Lower lobe of right lung (tissue), 2 donors: ENCODE data around the gene PLD5. TPM values are rescaled to one million over a fixed set of nuclear protein-coding genes. Genes with fewer than 3 reads are reported as not detected.
A peak's percentile ranks its signal among the peaks of the same experiment; 100 is the strongest.

Source experiments
- ATAC-seq, 2 donors: fragments of 200-7000 bp; cut with Tn5 transposase; one replicate each; pipeline ENCODE4 v1.9.1; 2020 to 2022; ENCODE audit warnings: mild to moderate bottlenecking in 2 of 2, moderate library complexity in 2 of 2
- DNase-seq: peaks from one replicate; pipeline ENCODE4 v3.0.0-alpha.2; 2020
- H3K27ac ChIP-seq: fragments of 200-600 bp; one replicate; pipeline ENCODE4 v1.8.0; 2022
- H3K27me3 ChIP-seq: fragments of 200-600 bp; one replicate; pipeline ENCODE4 v1.8.0; 2022; ENCODE audit warnings: low read depth
- H3K36me3 ChIP-seq: fragments of 200-600 bp; one replicate; pipeline ENCODE4 v1.8.0; 2022; ENCODE audit warnings: mild to moderate bottlenecking
- H3K4me1 ChIP-seq: fragments of 200-600 bp; one replicate; pipeline ENCODE4 v1.8.0; 2022
- H3K4me3 ChIP-seq: fragments of 200-600 bp; one replicate; pipeline ENCODE4 v1.8.0; 2022; ENCODE audit warnings: mild to moderate bottlenecking
- H3K9me3 ChIP-seq: fragments of 200-600 bp; one replicate; pipeline ENCODE4 v1.8.0; 2022
- intact Hi-C: fragments of 100-400 bp; cut with DNase I; formaldehyde crosslinking; loops from one replicate; pipeline ENCODE4 v1.11.0; 2022
- total RNA-seq: library from RNA; stranded (reverse); fragmentation: NEBNext Ultra II Directional; extraction: Animal tissue kit (Norgen Biotek cat#: 25700); gene quantifications from one replicate; pipeline ENCODE4 v1.2.1, GENCODE V29; 2021
- TF ChIP-seq, protein P1 (sequence below): fragments of 200-600 bp; IDR thresholded peaks from one replicate; pipeline ENCODE4 v1.8.0; 2022; ENCODE audit warnings: antibody characterized with exemption, mild to moderate bottlenecking
- donor health status: DM: no; HTN: yes; CAD: no; lungs with severe emphysema.

PLD5 gene
- total RNA-seq, 1 donor from 2014 or later = 0.21 TPM

DNA sequence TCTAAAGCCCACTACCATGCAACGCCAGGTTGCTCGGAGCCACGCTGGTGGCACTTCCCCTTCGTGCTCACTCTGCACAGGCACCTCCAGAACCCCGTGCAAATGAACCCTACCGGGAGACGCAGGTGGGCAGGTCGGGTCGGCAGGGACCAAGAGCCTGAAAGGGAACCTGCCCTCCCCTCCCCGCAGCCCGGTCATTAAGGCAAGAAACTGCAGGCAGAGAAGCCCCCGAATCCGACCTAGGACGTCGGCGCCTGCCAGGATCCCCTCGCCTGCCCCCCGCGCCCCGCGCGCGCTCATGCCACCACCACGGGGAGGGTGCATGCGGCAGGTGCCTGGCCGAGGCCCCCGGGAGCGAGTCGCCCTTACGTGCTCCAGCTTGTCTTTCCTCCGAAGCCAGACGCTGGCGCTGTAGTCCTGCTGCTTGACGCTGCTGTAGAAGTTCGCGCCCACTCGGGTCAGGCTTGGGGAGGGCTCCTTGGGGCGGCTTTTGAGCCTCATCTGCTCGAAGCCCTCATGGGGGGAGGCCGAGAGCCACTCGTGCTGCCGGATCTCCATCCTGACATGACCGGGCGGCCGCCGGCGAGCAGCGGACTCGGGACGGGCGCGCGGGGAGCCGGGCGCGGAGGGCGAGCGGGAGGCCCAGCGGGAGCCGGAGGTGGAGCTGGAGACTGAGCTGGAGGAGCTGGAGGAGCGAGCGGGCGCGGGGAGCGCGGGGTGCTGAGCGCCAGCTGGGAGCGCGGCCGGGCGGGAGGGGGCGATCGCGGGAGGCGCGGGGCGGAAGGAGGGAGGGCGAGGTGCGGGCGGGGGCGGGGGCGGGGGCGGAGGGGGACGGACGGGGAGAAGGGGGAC, 552 bp downstream of the PLD5 start:
- intact Hi-C loops = no loop called here
- H3K4me3 ChIP-seq = peak overlapping the region; percentile 37
- no peaks in the 10 kb centered on the region for H3K36me3 ChIP-seq
- TF ChIP-seq, protein P1, sequence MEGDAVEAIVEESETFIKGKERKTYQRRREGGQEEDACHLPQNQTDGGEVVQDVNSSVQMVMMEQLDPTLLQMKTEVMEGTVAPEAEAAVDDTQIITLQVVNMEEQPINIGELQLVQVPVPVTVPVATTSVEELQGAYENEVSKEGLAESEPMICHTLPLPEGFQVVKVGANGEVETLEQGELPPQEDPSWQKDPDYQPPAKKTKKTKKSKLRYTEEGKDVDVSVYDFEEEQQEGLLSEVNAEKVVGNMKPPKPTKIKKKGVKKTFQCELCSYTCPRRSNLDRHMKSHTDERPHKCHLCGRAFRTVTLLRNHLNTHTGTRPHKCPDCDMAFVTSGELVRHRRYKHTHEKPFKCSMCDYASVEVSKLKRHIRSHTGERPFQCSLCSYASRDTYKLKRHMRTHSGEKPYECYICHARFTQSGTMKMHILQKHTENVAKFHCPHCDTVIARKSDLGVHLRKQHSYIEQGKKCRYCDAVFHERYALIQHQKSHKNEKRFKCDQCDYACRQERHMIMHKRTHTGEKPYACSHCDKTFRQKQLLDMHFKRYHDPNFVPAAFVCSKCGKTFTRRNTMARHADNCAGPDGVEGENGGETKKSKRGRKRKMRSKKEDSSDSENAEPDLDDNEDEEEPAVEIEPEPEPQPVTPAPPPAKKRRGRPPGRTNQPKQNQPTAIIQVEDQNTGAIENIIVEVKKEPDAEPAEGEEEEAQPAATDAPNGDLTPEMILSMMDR = no peak
- H3K4me1 ChIP-seq = peaks cover 6% of the 10 kb centered on the region
- peaks cover 39% of the 10 kb centered on the region for H3K27me3 ChIP-seq
- ATAC-seq (peak; percentile 80 to 85), DNase-seq (peak; percentile 44)
- H3K27ac ChIP-seq = no peak overlapping the region
- H3K9me3 ChIP-seq = no peaks in the 10 kb centered on the region

DNA sequence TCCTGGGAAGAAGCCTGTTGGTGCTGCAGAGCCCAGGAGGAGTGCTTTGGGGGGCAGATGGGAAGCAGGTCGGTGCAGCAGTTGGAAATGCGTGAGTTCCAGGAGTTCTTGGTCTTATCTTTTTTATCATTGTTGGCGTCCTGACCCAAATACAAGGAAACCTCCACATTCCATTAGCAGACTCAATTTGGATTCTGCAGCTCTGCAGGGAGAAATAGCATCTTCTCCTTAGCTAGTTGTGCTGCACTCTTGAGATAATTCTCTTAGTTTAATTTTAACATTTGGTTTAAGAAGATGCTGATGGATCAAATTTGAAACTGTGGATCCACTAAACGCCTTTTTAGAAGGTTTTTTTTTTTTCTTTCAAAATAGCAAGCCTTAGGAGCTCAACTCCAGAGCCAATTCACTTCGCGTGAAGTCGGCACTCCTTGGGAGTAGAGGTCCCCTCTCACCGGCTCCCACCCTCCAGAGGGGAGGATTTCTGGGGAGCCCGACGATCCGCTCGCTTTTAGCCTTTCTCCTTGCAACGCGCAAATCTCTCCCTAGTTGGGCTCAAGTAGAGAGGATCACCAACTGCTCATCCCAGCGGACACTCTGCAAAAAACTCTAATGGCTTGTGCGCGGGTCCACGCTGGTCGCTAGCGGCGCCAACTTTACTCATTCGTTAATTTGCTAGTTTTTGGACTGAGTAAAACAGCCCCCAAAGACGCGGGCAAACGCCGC, 1.3 kb downstream of the PLD5 start:
- TF ChIP-seq, protein P1 = no peak
- Histone ChIP-seq H3K36me3 (no peaks in the 10 kb centered on the region), H3K4me3 (peak overlapping the region; percentile 37), H3K4me1 (peaks cover 6% of the 10 kb centered on the region), H3K27ac (no peak overlapping the region), H3K9me3 (no peaks in the 10 kb centered on the region), H3K27me3 (peaks cover 39% of the 10 kb centered on the region)
- DNase-seq (no peak), ATAC-seq (no peak)
- intact Hi-C loops = no loop called here

DNA sequence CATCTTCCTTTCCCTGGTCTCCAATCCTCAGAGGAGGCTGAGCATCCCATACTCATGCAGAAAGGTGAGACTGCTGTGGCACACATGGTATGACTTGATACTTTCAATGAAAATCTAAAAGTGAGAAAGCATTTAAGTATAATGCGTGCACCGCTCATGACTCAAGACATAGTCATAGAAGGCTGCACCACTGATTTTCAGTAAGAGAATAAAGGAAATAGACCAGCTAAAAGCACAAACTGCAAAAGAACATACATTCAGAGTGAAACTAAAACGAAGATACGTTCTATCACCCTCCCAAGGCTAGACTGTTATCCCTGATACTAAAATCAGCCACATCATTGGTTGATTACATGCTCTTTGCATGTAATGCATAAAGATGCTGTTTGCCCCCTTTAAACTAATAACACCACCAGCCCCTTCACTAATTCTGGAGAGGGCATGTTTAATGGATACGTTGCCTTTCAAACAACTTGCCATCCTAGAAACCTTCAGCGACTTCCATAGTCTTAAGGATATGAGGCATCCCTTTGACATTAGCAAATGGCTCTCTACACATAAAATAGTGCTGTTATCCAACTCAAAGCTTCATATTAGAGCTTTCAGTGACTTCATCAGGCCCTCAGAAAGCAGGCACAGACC, 2.1 kb downstream of the PLD5 start:
- no peak for ATAC-seq
- no peaks in the 10 kb centered on the region for H3K9me3 ChIP-seq
- H3K27me3 ChIP-seq = peaks cover 39% of the 10 kb centered on the region

DNA sequence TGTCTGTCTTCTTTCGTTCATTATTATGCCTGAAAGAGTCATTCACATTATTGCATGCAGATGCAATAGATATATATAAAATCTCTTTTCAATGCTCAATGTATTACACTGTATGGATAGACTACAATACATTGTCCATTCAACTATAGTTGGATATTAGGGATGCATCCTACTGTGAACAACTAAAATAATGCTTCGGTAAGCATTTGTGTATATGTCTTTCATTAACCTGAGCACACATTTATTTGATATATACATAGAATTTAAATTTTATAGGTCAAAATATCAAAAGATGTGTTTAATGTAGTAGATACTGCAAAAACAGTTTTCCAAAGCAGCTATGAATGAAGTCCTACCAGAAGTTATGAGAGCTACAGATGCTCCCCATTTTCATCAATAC, 8.9 kb downstream of the PLD5 start:
- Histone ChIP-seq H3K27me3 (no peaks in the 10 kb centered on the region), H3K27ac (no peak overlapping the region), H3K4me1 (no peaks in the 10 kb centered on the region), H3K4me3 (no peak overlapping the region), H3K9me3 (no peaks in the 10 kb centered on the region), H3K36me3 (no peaks in the 10 kb centered on the region)
- intact Hi-C loops = no loop called here
- TF ChIP-seq, protein P1 = no peak
- ATAC-seq (no peak), DNase-seq (no peak)

More for the DNA sequence above, 2.1 kb downstream of the PLD5 start:
- intact Hi-C loops = no loop called here
- Histone ChIP-seq H3K27ac (no peak overlapping the region), H3K4me3 (no peak overlapping the region), H3K4me1 (peaks cover 6% of the 10 kb centered on the region), H3K36me3 (no peaks in the 10 kb centered on the region)
- TF ChIP-seq, protein P1 = no peak
- no peak for DNase-seq

DNA sequence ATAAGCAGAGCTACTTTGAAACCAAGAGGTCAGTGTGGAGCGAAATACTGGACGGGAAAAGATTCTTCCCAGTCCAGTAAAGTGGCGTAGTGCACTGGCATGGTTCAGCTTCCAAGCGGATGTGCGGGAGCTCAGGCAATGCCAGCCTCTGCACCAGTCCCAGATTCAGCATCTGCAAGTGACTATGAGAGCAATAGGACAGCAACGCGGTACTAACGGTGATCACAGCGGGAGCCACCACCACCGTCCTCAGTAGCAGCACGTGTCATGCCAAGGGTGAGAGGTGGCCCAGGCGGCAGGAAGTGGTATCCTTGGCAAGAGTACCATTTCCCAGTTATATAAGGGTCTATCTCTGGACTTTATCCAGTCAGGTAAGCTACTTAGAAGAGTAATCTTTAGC, 17.8 kb downstream of the PLD5 start:
- no peak overlapping the region for H3K4me3 ChIP-seq
- no peaks in the 10 kb centered on the region for H3K9me3 ChIP-seq
- TF ChIP-seq, protein P1 = no peak
- no peaks in the 10 kb centered on the region for H3K36me3 ChIP-seq
- H3K27me3 ChIP-seq = no peaks in the 10 kb centered on the region
- ATAC-seq (no peak), DNase-seq (no peak)
- no peaks in the 10 kb centered on the region for H3K4me1 ChIP-seq
- intact Hi-C loops = no loop called here
- H3K27ac ChIP-seq = no peak overlapping the region
